Activated T-cell treated with anti-CD3 and anti-CD28 coated beads for 24 hours (primary cell): ENCODE measurements around the gene RET.

Experiments used
- DNase-seq: peaks from one replicate; pipeline ENCODE4 v3.0.0-alpha.2; 2020; ENCODE audit warnings: low read depth

The RET gene

GRCh38 chr10:43062402-43063160 lies 14.3 kb upstream of the RET start:
- no peak for DNase-seq

- DNase-seq, result no peak
These were observed 12.4 kb upstream of the RET start for GRCh38 chr10:43064331-43065075.

- DNase-seq, result no peak
These were observed 11.6 kb upstream of the RET start for GRCh38 chr10:43065234-43065633.

- DNase-seq, result no peak
These were observed 11.1 kb upstream of the RET start for GRCh38 chr10:43065761-43066160.

- DNase-seq, result no peak
These were observed 10.4 kb upstream of the RET start for GRCh38 chr10:43066481-43066880.

GRCh38 chr10:43067391-43068135 lies 9.3 kb upstream of the RET start:
- no peak for DNase-seq

- no peak for DNase-seq
These were observed 8.8 kb upstream of the RET start for GRCh38 chr10:43068136-43068395.

- DNase-seq, result no peak
These were observed 8.2 kb upstream of the RET start for GRCh38 chr10:43068471-43069210.

- no peak for DNase-seq
These were observed 7.7 kb upstream of the RET start for GRCh38 chr10:43069211-43069515.

- DNase-seq, result no peak
These were observed 7.3 kb upstream of the RET start for GRCh38 chr10:43069579-43069978.

GRCh38 chr10:43070121-43071085 lies 6.5 kb upstream of the RET start:
- DNase-seq, result no peak

- no peak for DNase-seq
These were observed 4.8 kb upstream of the RET start for GRCh38 chr10:43071865-43072650.

GRCh38 chr10:43073191-43073590 lies 3.7 kb upstream of the RET start:
- no peak for DNase-seq

GRCh38 chr10:43073721-43074120 lies 3.1 kb upstream of the RET start:
- DNase-seq, result no peak

GRCh38 chr10:43074409-43074808 lies 2.5 kb upstream of the RET start:
- DNase-seq, result no peak

GRCh38 chr10:43074827-43075611 lies 1.9 kb upstream of the RET start:
- no peak for DNase-seq

- DNase-seq, result no peak
These were observed 1.3 kb upstream of the RET start for GRCh38 chr10:43075612-43076003.

GRCh38 chr10:43076311-43076875 lies 476 bp upstream of the RET start:
- no peak for DNase-seq

- no peak for DNase-seq
These were observed 727 bp downstream of the RET start for GRCh38 chr10:43077421-43078171.
